GM23338 (cell line): ENCODE measurements around the gene OR8D1.
"Not testable (repeated sequence)": the region's sequence is repeated elsewhere in the genome, so short reads cannot be mapped to it uniquely, and the experiment has no call there.

ENCODE experiments used
- CREB1 ChIP-seq: fragments of 250-450 bp; sonication (Bioruptor Pico); IDR thresholded peaks from 2 replicates; pipeline ENCODE4 v1.5.0; 2020; ENCODE audit warnings: low read depth, mild to moderate bottlenecking, moderate library complexity
- EZH2 ChIP-seq: fragments of 200-600 bp; sonication (generic); IDR thresholded peaks from one replicate; pipeline ENCODE4 v1.8.0; 2017; ENCODE audit warnings: antibody characterized with exemption, mild to moderate bottlenecking, low read depth; ENCODE audit not compliant: unreplicated experiment
- EZH2phosphoT487 ChIP-seq: fragments of 200-600 bp; sonication (generic); IDR thresholded peaks from one replicate; pipeline ENCODE4 v1.8.1; 2018; ENCODE audit warnings: antibody characterized with exemption; ENCODE audit not compliant: unreplicated experiment
- JUNB ChIP-seq: IDR thresholded peaks from one replicate; pipeline ENCODE4 v1.6.1; 2016; ENCODE audit warnings: antibody characterized with exemption; ENCODE audit not compliant: unreplicated experiment
- NANOG ChIP-seq: IDR thresholded peaks from 2 replicates; pipeline ENCODE4 v1.6.1; 2016; ENCODE audit warnings: antibody characterized with exemption, borderline replicate concordance
- POLR2AphosphoS5 ChIP-seq: IDR thresholded peaks from 2 replicates; pipeline ENCODE4 v1.6.1; 2016; ENCODE audit warnings: antibody characterized with exemption, low read depth
- TF ChIP-seq, protein P1 (sequence below), 2 experiments: fragments of 200-600 bp in 1 of 2; sonication (generic) in 1 of 2; conservative IDR thresholded peaks; 2 replicates each; pipeline versions ENCODE4 v1.5.1 to v1.6.1; 2016 to 2017; ENCODE audit warnings: antibody characterized with exemption in 2 of 2, low read depth in 2 of 2, mild to moderate bottlenecking in 2 of 2, moderate library complexity in 1 of 2
- TF ChIP-seq, protein P2 (sequence below): IDR thresholded peaks from one replicate; pipeline ENCODE4 v1.6.1; 2018; ENCODE audit warnings: antibody characterized with exemption; ENCODE audit not compliant: unreplicated experiment
- TF ChIP-seq, protein P3 (sequence below): IDR thresholded peaks from 2 replicates; pipeline ENCODE4 v1.6.1; 2016; ENCODE audit warnings: antibody characterized with exemption

DNA sequence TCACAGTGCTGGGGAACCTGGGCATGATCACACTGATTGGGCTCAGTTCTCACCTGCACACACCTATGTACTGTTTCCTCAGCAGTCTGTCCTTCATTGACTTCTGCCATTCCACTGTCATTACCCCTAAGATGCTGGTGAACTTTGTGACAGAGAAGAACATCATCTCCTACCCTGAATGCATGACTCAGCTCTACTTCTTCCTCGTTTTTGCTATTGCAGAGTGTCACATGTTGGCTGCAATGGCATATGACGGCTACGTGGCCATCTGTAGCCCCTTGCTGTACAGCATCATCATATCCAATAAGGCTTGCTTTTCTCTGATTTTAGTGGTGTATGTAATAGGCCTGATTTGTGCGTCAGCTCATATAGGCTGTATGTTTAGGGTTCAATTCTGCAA is 48.7 kb downstream of the OR8D1 start:
- TF ChIP-seq, protein P1, sequence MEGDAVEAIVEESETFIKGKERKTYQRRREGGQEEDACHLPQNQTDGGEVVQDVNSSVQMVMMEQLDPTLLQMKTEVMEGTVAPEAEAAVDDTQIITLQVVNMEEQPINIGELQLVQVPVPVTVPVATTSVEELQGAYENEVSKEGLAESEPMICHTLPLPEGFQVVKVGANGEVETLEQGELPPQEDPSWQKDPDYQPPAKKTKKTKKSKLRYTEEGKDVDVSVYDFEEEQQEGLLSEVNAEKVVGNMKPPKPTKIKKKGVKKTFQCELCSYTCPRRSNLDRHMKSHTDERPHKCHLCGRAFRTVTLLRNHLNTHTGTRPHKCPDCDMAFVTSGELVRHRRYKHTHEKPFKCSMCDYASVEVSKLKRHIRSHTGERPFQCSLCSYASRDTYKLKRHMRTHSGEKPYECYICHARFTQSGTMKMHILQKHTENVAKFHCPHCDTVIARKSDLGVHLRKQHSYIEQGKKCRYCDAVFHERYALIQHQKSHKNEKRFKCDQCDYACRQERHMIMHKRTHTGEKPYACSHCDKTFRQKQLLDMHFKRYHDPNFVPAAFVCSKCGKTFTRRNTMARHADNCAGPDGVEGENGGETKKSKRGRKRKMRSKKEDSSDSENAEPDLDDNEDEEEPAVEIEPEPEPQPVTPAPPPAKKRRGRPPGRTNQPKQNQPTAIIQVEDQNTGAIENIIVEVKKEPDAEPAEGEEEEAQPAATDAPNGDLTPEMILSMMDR (conservative IDR thresholded peaks at IDR 0.05; ENCODE audit: low read depth in 2 of 2) = not testable (repeated sequence)
- TF ChIP-seq EZH2; JUNB; POLR2AphosphoS5; NANOG; CREB1 (CRISPR knock-in tag); EZH2phosphoT487: not testable (repeated sequence)
- TF ChIP-seq, protein P2, sequence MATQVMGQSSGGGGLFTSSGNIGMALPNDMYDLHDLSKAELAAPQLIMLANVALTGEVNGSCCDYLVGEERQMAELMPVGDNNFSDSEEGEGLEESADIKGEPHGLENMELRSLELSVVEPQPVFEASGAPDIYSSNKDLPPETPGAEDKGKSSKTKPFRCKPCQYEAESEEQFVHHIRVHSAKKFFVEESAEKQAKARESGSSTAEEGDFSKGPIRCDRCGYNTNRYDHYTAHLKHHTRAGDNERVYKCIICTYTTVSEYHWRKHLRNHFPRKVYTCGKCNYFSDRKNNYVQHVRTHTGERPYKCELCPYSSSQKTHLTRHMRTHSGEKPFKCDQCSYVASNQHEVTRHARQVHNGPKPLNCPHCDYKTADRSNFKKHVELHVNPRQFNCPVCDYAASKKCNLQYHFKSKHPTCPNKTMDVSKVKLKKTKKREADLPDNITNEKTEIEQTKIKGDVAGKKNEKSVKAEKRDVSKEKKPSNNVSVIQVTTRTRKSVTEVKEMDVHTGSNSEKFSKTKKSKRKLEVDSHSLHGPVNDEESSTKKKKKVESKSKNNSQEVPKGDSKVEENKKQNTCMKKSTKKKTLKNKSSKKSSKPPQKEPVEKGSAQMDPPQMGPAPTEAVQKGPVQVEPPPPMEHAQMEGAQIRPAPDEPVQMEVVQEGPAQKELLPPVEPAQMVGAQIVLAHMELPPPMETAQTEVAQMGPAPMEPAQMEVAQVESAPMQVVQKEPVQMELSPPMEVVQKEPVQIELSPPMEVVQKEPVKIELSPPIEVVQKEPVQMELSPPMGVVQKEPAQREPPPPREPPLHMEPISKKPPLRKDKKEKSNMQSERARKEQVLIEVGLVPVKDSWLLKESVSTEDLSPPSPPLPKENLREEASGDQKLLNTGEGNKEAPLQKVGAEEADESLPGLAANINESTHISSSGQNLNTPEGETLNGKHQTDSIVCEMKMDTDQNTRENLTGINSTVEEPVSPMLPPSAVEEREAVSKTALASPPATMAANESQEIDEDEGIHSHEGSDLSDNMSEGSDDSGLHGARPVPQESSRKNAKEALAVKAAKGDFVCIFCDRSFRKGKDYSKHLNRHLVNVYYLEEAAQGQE = not testable (repeated sequence)
- TF ChIP-seq, protein P3, sequence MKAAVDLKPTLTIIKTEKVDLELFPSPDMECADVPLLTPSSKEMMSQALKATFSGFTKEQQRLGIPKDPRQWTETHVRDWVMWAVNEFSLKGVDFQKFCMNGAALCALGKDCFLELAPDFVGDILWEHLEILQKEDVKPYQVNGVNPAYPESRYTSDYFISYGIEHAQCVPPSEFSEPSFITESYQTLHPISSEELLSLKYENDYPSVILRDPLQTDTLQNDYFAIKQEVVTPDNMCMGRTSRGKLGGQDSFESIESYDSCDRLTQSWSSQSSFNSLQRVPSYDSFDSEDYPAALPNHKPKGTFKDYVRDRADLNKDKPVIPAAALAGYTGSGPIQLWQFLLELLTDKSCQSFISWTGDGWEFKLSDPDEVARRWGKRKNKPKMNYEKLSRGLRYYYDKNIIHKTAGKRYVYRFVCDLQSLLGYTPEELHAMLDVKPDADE = not testable (repeated sequence)
